Smooth muscle cell (in vitro differentiated cells): ENCODE measurements around the gene PCDHGC4. TPM values are rescaled to one million over a fixed set of nuclear protein-coding genes. Genes with fewer than 3 reads are reported as not detected.

Experiments used
- DNase-seq: peaks from one replicate; lab custom pipeline; 2025; ENCODE audit not compliant: unreplicated experiment; lab: John Stamatoyannopoulos, UW
- H2AFZ ChIP-seq: fragments of 200-600 bp; sonication (generic); 2 replicates; pipeline ENCODE4 v1.6.0; 2016; ENCODE audit warnings: antibody characterized with exemption, low read depth, mild to moderate bottlenecking
- H3F3A ChIP-seq: fragments of 200-600 bp; sonication (generic); 2 replicates; pipeline ENCODE4 v1.6.0; 2017; ENCODE audit warnings: antibody characterized with exemption, low read depth
- H3K27ac ChIP-seq: fragments of 200-600 bp; sonication (generic); 2 replicates; pipeline ENCODE4 v1.5.1; 2016; ENCODE audit warnings: low read depth, mild to moderate bottlenecking
- H3K27me3 ChIP-seq: fragments of 200-600 bp; sonication (generic); 2 replicates; pipeline ENCODE4 v1.6.1; 2016; ENCODE audit warnings: low read depth, mild to moderate bottlenecking
- H3K36me3 ChIP-seq: fragments of 200-600 bp; sonication (generic); 2 replicates; pipeline ENCODE4 v1.5.1; 2016; ENCODE audit warnings: low read depth
- H3K4me1 ChIP-seq: fragments of 200-600 bp; sonication (generic); 2 replicates; pipeline ENCODE4 v1.5.1; 2016; ENCODE audit warnings: low read depth
- H3K4me2 ChIP-seq: fragments of 200-600 bp; sonication (generic); 2 replicates; pipeline ENCODE4 v1.6.0; 2016; ENCODE audit warnings: mild to moderate bottlenecking
- H3K4me3 ChIP-seq: fragments of 200-600 bp; sonication (generic); 2 replicates; pipeline ENCODE4 v1.5.1; 2016; ENCODE audit warnings: mild to moderate bottlenecking
- H3K79me2 ChIP-seq: fragments of 200-600 bp; sonication (generic); 2 replicates; pipeline ENCODE4 v1.6.0; 2016; ENCODE audit warnings: low read depth, mild to moderate bottlenecking
- H3K9ac ChIP-seq: fragments of 200-600 bp; sonication (generic); 2 replicates; pipeline ENCODE4 v1.6.0; 2016; ENCODE audit warnings: low read depth
- H3K9me3 ChIP-seq: fragments of 200-600 bp; sonication (generic); replicated peaks from 2 replicates; pipeline ENCODE4 v1.5.1; 2016; ENCODE audit warnings: low read depth
- H4K20me1 ChIP-seq: fragments of 200-600 bp; sonication (generic); 2 replicates; pipeline ENCODE4 v1.6.0; 2016; ENCODE audit warnings: low read depth
- WGBS: methylation state at CpG from one replicate; pipeline ENCODE4 v1.1.7; 2016; ENCODE audit warnings: low lambda C conversion rate; 5-methylcytosine and 5-hydroxymethylcytosine counted together
- polyA plus RNA-seq: library from polyadenylated mRNA; unstranded; fragments of >200 nt; fragmentation: Nextera tagmentation; extraction: Ambion mirVana; gene quantifications from 2 replicates; pipeline ENCODE4 v1.2.1, GENCODE V29; 2016
- total RNA-seq: library from RNA; depleted of rRNA; stranded (reverse); fragments of >200 nt; gene quantifications from 2 replicates; pipeline ENCODE4 v1.2.3, GENCODE V29; 2014
- TF ChIP-seq, protein P1 (sequence below): fragments of 200-600 bp; sonication (generic); IDR thresholded peaks from 2 replicates; pipeline ENCODE4 v1.5.1; 2017; ENCODE audit warnings: borderline replicate concordance, mild to moderate bottlenecking, antibody characterized with exemption; ENCODE audit not compliant: insufficient read depth, poor library complexity, severe bottlenecking

PCDHGC4 gene
- total and polyA plus RNA-seq, 2 experiments from 2014 or later: 0.16 to 3.8 TPM

GRCh38 chr5:141496038-141496437 lies 11.2 kb downstream of the PCDHGC4 start:
- no peak overlapping the region for H3K9ac ChIP-seq
- H3K79me2 ChIP-seq: peaks cover 41% of the 10 kb centered on the region
- peak overlapping the region; percentile 86 for H3K4me2 ChIP-seq
- no peaks in the 10 kb centered on the region for H3K36me3 ChIP-seq
- no peak overlapping the region for H3K4me3 ChIP-seq
- H4K20me1 ChIP-seq: peaks cover 22% of the 10 kb centered on the region
- peaks cover 22% of the 10 kb centered on the region for H3F3A ChIP-seq
- TF ChIP-seq, protein P1, sequence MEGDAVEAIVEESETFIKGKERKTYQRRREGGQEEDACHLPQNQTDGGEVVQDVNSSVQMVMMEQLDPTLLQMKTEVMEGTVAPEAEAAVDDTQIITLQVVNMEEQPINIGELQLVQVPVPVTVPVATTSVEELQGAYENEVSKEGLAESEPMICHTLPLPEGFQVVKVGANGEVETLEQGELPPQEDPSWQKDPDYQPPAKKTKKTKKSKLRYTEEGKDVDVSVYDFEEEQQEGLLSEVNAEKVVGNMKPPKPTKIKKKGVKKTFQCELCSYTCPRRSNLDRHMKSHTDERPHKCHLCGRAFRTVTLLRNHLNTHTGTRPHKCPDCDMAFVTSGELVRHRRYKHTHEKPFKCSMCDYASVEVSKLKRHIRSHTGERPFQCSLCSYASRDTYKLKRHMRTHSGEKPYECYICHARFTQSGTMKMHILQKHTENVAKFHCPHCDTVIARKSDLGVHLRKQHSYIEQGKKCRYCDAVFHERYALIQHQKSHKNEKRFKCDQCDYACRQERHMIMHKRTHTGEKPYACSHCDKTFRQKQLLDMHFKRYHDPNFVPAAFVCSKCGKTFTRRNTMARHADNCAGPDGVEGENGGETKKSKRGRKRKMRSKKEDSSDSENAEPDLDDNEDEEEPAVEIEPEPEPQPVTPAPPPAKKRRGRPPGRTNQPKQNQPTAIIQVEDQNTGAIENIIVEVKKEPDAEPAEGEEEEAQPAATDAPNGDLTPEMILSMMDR: no peak
- 18% methylated on average over 4 of the region's 4 CpGs for WGBS
- peak overlapping the region; percentile 84 for H3K27ac ChIP-seq
- peaks cover 25% of the 10 kb centered on the region for H3K4me1 ChIP-seq
- no peak overlapping the region for H2AFZ ChIP-seq
- H3K9me3 ChIP-seq: no peaks in the 10 kb centered on the region
- no peaks in the 10 kb centered on the region for H3K27me3 ChIP-seq
- no peak for DNase-seq

DNA sequence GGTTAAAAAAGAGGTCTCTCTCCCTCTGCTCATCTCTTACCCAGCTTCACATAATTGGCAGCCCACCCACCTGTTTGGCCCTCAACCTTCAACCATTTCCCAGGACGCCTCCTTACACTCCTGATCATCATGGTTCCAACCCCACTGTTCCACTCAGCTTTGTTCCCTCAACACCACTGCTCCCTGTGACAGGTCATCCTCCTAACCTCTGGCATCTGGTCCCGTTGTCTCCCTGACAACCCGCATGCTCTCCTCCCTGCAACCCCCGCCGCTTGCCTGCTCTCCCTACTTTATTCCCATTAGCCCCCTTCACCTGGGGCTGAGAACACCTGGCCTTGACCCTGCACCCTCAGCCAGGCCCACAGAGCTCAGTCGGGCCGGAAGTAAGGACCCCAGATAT lies 16.9 kb downstream of the PCDHGC4 start:
- TF ChIP-seq, protein P1: no peak
- no peak for DNase-seq
- 89% methylated on average over 7 of the region's 7 CpGs for WGBS

GRCh38 chr5:141503681-141504080 lies 18.9 kb downstream of the PCDHGC4 start:
- Histone ChIP-seq H3K36me3 (peaks cover 3% of the 10 kb centered on the region), H2AFZ (no peak overlapping the region), H3K4me2 (no peak overlapping the region), H3K9ac (no peak overlapping the region), H3K27ac (no peak overlapping the region), H3K79me2 (peaks cover 21% of the 10 kb centered on the region), H3K9me3 (no peaks in the 10 kb centered on the region), H3K4me1 (peaks cover 19% of the 10 kb centered on the region), H3K27me3 (no peaks in the 10 kb centered on the region), H4K20me1 (no peaks in the 10 kb centered on the region), H3K4me3 (no peak overlapping the region), H3F3A (peaks cover 32% of the 10 kb centered on the region)
- TF ChIP-seq, protein P1: no peak
- DNase-seq: no peak
- WGBS: 96% methylated on average over 2 of the region's 2 CpGs

More for the DNA sequence above, 16.9 kb downstream of the PCDHGC4 start:
- Histone ChIP-seq H3K9ac (no peak overlapping the region), H3K79me2 (peaks cover 30% of the 10 kb centered on the region), H3K9me3 (no peaks in the 10 kb centered on the region), H3K27ac (no peak overlapping the region), H3K4me2 (no peak overlapping the region), H3K4me3 (no peak overlapping the region), H3K4me1 (peaks cover 2% of the 10 kb centered on the region), H3F3A (peaks cover 14% of the 10 kb centered on the region), H3K27me3 (no peaks in the 10 kb centered on the region), H3K36me3 (peaks cover 3% of the 10 kb centered on the region), H4K20me1 (no peaks in the 10 kb centered on the region), H2AFZ (no peak overlapping the region)

DNA sequence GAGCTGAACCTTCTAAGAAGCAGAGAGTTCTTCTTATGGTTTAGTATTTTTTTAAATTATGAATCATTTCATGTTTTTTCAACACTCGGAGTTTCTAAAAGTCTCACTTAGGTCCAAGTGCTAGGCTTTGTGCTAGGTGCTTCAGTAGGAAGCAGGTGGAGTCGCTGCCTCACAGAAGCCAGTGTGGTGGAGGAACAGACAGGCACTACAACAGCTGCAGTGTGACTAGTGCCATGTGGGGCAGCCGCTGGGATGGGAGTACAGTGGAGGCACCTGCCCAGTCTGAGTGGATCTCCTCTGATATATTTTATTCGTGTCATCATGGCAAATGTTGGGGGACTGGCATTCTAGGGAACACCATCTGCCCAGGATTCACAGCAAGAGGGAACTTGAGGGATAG lies 19.4 kb downstream of the PCDHGC4 start:
- Histone ChIP-seq H3K4me2 (no peak overlapping the region), H2AFZ (no peak overlapping the region), H3K27me3 (no peaks in the 10 kb centered on the region), H4K20me1 (no peaks in the 10 kb centered on the region), H3K9ac (no peak overlapping the region), H3F3A (peaks cover 32% of the 10 kb centered on the region), H3K36me3 (peaks cover 3% of the 10 kb centered on the region), H3K4me1 (peaks cover 22% of the 10 kb centered on the region), H3K4me3 (no peak overlapping the region), H3K79me2 (peaks cover 21% of the 10 kb centered on the region), H3K9me3 (no peaks in the 10 kb centered on the region), H3K27ac (no peak overlapping the region)
- TF ChIP-seq, protein P1: no peak
- WGBS: 100% methylated on average over 4 of the region's 4 CpGs
- no peak for DNase-seq
